ENCODE measurements around the gene NUDCD3. TPM values are rescaled to one million over a fixed set of nuclear protein-coding genes. Genes with fewer than 3 reads are reported as not detected.

Gene NUDCD3
- total and polyA plus RNA-seq, 2 experiments from 2014 or later = 35.7 to 42.7 TPM

DNA sequence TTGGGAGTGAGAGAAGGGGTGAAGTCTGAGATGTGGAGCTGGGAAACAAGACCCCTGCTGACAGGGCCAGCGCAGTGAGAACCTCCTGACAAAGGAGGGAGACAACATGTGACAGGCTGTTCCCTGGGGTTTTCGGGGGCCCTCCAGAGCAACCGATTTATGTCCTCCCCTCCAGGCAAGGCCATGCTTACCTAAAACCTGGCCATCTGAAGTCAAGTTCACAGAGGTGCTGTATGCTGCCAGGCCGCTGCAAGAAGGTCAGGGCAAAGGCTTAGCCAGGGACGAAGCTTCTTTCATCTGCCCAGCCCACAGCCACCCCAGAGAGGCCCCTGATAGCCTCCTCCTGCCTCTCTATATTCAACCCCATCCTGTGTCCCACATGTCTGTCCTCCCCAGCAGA is 30.1 kb upstream of the NUDCD3 start:
- Mint-ChIP-seq H3K4me3 (no peak overlapping the region), H3K9me3 (peaks cover 11% of the 10 kb centered on the region), H3K27ac (no peak overlapping the region), H3K27me3 (ENCODE audit: insufficient read depth, low read depth, poor library complexity) (no peaks in the 10 kb centered on the region), H3K36me3 (ENCODE audit: low read depth) (no peaks in the 10 kb centered on the region), H3K4me1 (no peaks in the 10 kb centered on the region)
- TF ChIP-seq POLR2AphosphoS5 (IDR thresholded peaks at IDR 0.05; ENCODE audit: low read depth) = no peak
- TF ChIP-seq, protein P1, sequence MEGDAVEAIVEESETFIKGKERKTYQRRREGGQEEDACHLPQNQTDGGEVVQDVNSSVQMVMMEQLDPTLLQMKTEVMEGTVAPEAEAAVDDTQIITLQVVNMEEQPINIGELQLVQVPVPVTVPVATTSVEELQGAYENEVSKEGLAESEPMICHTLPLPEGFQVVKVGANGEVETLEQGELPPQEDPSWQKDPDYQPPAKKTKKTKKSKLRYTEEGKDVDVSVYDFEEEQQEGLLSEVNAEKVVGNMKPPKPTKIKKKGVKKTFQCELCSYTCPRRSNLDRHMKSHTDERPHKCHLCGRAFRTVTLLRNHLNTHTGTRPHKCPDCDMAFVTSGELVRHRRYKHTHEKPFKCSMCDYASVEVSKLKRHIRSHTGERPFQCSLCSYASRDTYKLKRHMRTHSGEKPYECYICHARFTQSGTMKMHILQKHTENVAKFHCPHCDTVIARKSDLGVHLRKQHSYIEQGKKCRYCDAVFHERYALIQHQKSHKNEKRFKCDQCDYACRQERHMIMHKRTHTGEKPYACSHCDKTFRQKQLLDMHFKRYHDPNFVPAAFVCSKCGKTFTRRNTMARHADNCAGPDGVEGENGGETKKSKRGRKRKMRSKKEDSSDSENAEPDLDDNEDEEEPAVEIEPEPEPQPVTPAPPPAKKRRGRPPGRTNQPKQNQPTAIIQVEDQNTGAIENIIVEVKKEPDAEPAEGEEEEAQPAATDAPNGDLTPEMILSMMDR (conservative IDR thresholded peaks at IDR 0.05; ENCODE audit: low read depth in 2 of 2) = no peak
- TF ChIP-seq, protein P2, sequence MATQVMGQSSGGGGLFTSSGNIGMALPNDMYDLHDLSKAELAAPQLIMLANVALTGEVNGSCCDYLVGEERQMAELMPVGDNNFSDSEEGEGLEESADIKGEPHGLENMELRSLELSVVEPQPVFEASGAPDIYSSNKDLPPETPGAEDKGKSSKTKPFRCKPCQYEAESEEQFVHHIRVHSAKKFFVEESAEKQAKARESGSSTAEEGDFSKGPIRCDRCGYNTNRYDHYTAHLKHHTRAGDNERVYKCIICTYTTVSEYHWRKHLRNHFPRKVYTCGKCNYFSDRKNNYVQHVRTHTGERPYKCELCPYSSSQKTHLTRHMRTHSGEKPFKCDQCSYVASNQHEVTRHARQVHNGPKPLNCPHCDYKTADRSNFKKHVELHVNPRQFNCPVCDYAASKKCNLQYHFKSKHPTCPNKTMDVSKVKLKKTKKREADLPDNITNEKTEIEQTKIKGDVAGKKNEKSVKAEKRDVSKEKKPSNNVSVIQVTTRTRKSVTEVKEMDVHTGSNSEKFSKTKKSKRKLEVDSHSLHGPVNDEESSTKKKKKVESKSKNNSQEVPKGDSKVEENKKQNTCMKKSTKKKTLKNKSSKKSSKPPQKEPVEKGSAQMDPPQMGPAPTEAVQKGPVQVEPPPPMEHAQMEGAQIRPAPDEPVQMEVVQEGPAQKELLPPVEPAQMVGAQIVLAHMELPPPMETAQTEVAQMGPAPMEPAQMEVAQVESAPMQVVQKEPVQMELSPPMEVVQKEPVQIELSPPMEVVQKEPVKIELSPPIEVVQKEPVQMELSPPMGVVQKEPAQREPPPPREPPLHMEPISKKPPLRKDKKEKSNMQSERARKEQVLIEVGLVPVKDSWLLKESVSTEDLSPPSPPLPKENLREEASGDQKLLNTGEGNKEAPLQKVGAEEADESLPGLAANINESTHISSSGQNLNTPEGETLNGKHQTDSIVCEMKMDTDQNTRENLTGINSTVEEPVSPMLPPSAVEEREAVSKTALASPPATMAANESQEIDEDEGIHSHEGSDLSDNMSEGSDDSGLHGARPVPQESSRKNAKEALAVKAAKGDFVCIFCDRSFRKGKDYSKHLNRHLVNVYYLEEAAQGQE (IDR thresholded peaks at IDR 0.05; ENCODE audit: unreplicated experiment) = no peak
- no peak for TF ChIP-seq EZH2phosphoT487 (IDR thresholded peaks at IDR 0.05; ENCODE audit: unreplicated experiment)
- ATAC-seq (no peak), DNase-seq (ENCODE audit: low spot score) (no peak)
- no peak overlapping the region for H3K27ac ChIP-seq (ENCODE audit: low read depth)
- H3K4me1 ChIP-seq (ENCODE audit: insufficient read depth) = no peaks in the 10 kb centered on the region
- no peaks in the 10 kb centered on the region for H4K20me1 ChIP-seq (replicated peaks; ENCODE audit: insufficient read depth)
- no peak overlapping the region for H2AFZ ChIP-seq
- H3K9me2 ChIP-seq (ENCODE audit: insufficient read depth) = no peaks in the 10 kb centered on the region
- H3K27me3 ChIP-seq (ENCODE audit: insufficient read depth) = no peaks in the 10 kb centered on the region
- no peaks in the 10 kb centered on the region for H3K79me2 ChIP-seq (replicated peaks; ENCODE audit: insufficient read depth)
- no peaks in the 10 kb centered on the region for H3F3A ChIP-seq (replicated peaks; ENCODE audit: low read depth)
- H3K4me3 ChIP-seq = no peak overlapping the region
- H3K4me2 ChIP-seq = no peak overlapping the region
- no peaks in the 10 kb centered on the region for H3K36me3 ChIP-seq (ENCODE audit: insufficient read depth)

DNA sequence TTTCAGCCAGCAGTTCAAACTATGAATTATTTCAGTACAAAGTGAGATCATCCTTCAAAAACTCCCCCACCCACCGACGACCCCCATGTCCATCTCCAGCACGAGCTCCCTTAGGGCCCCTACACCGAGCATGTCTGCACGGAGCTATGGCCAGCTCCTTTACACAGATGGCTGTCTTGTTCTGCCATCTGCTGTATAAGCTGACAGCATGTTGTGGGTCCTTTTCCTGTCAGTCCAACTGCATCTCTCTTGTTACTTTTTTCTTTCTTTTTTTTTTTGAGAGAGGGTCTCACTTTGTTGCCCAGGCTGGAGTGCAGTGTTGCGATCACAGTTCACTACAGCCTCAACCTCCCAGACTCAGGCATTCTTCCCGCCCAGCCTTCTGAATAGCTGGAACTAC is 29.1 kb upstream of the NUDCD3 start:
- Mint-ChIP-seq H3K9me3 (peaks cover 4% of the 10 kb centered on the region; the same call in 2 of the 3 replicates), H3K36me3 (ENCODE audit: low read depth) (no peaks in the 10 kb centered on the region)
- TF ChIP-seq STAT1 (IDR thresholded peaks at IDR 0.05; ENCODE audit: unreplicated experiment) (no peak), EZH2phosphoT487 (IDR thresholded peaks at IDR 0.05; ENCODE audit: unreplicated experiment) (no peak)
- TF ChIP-seq, protein P3, sequence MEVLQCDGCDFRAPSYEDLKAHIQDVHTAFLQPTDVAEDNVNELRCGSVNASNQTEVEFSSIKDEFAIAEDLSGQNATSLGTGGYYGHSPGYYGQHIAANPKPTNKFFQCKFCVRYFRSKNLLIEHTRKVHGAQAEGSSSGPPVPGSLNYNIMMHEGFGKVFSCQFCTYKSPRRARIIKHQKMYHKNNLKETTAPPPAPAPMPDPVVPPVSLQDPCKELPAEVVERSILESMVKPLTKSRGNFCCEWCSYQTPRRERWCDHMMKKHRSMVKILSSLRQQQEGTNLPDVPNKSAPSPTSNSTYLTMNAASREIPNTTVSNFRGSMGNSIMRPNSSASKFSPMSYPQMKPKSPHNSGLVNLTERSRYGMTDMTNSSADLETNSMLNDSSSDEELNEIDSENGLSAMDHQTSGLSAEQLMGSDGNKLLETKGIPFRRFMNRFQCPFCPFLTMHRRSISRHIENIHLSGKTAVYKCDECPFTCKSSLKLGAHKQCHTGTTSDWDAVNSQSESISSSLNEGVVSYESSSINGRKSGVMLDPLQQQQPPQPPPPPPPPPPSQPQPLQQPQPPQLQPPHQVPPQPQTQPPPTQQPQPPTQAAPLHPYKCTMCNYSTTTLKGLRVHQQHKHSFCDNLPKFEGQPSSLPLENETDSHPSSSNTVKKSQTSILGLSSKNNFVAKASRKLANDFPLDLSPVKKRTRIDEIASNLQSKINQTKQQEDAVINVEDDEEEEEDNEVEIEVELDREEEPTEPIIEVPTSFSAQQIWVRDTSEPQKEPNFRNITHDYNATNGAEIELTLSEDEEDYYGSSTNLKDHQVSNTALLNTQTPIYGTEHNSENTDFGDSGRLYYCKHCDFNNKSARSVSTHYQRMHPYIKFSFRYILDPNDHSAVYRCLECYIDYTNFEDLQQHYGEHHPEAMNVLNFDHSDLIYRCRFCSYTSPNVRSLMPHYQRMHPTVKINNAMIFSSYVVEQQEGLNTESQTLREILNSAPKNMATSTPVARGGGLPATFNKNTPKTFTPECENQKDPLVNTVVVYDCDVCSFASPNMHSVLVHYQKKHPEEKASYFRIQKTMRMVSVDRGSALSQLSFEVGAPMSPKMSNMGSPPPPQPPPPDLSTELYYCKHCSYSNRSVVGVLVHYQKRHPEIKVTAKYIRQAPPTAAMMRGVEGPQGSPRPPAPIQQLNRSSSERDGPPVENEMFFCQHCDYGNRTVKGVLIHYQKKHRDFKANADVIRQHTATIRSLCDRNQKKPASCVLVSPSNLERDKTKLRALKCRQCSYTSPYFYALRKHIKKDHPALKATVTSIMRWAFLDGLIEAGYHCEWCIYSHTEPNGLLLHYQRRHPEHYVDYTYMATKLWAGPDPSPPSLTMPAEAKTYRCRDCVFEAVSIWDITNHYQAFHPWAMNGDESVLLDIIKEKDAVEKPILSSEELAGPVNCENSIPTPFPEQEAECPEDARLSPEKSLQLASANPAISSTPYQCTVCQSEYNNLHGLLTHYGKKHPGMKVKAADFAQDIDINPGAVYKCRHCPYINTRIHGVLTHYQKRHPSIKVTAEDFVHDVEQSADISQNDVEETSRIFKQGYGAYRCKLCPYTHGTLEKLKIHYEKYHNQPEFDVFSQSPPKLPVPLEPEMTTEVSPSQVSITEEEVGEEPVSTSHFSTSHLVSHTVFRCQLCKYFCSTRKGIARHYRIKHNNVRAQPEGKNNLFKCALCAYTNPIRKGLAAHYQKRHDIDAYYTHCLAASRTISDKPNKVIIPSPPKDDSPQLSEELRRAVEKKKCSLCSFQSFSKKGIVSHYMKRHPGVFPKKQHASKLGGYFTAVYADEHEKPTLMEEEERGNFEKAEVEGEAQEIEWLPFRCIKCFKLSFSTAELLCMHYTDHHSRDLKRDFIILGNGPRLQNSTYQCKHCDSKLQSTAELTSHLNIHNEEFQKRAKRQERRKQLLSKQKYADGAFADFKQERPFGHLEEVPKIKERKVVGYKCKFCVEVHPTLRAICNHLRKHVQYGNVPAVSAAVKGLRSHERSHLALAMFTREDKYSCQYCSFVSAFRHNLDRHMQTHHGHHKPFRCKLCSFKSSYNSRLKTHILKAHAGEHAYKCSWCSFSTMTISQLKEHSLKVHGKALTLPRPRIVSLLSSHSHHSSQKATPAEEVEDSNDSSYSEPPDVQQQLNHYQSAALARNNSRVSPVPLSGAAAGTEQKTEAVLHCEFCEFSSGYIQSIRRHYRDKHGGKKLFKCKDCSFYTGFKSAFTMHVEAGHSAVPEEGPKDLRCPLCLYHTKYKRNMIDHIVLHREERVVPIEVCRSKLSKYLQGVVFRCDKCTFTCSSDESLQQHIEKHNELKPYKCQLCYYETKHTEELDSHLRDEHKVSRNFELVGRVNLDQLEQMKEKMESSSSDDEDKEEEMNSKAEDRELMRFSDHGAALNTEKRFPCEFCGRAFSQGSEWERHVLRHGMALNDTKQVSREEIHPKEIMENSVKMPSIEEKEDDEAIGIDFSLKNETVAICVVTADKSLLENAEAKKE (CRISPR knock-in tag; IDR thresholded peaks at IDR 0.05) = no peak
- TF ChIP-seq, protein P2 (IDR thresholded peaks at IDR 0.05; ENCODE audit: unreplicated experiment) = no peak

More for the DNA sequence above, 29.1 kb upstream of the NUDCD3 start:
- Histone ChIP-seq H4K20me1 (replicated peaks; ENCODE audit: insufficient read depth) (no peaks in the 10 kb centered on the region), H3K27me3 (ENCODE audit: insufficient read depth) (no peaks in the 10 kb centered on the region), H3K4me3 (no peak overlapping the region), H3F3A (replicated peaks; ENCODE audit: low read depth) (no peaks in the 10 kb centered on the region), H3K79me2 (replicated peaks; ENCODE audit: insufficient read depth) (no peaks in the 10 kb centered on the region), H3K36me3 (ENCODE audit: insufficient read depth) (no peaks in the 10 kb centered on the region), H3K4me1 (ENCODE audit: insufficient read depth) (no peaks in the 10 kb centered on the region), H3K9me2 (ENCODE audit: insufficient read depth) (no peaks in the 10 kb centered on the region), H2AFZ (no peak overlapping the region), H3K4me2 (no peak overlapping the region), H3K27ac (ENCODE audit: low read depth) (no peak overlapping the region)
- ATAC-seq (no peak), DNase-seq (ENCODE audit: low spot score) (no peak)
- Mint-ChIP-seq H3K4me3 (no peak overlapping the region), H3K27me3 (ENCODE audit: insufficient read depth, low read depth, poor library complexity) (no peaks in the 10 kb centered on the region), H3K27ac (no peak overlapping the region), H3K4me1 (no peaks in the 10 kb centered on the region)
